ENCODE data around the gene IL17F.

- TF ChIP-seq CTCF (IDR thresholded peaks at IDR 0.05) (no peak), POLR2A (IDR thresholded peaks at IDR 0.05) (no peak)
These were observed 42.8 kb downstream of the IL17F start for GRCh38 chr6:52201493-52201892.
